ENCODE data around the gene FADS2. TPM values are rescaled to one million over a fixed set of nuclear protein-coding genes. Genes with fewer than 3 reads are reported as not detected.

FADS2 gene
- total RNA-seq, 4 donors from 2014 or later, result 1.5 to 6.4 (median 4.0) TPM

DNA sequence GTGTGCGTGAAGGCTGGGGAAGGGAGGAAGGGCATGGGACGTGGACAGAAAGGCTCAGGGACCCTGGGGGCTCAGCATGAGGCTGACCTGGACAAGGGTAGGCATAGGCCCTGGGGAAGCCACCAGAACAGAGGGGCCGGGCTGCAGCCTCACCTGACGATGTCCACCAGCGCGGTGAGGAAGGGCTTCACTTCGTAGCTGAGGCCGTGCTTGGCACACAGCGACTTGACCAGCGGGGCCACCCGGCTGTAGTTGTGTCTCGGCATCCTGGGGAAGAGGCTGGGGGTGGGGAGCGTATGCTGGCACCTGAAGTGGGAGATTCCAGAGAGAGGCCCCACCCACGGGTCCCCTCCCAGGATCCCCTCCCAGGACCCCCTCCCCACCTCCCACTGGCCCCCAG, 47.6 kb downstream of the FADS2 start:
- Histone ChIP-seq H3K4me1 (peaks cover 0 to 5% of the 10 kb centered on the region in 2 donors), H3K27ac (no peak overlapping the region), H3K9me3 (no peaks in the 10 kb centered on the region), H3K27me3 (no peaks in the 10 kb centered on the region), H3K4me3 (no peak overlapping the region), H3K36me3 (peaks cover 0 to 39% of the 10 kb centered on the region in 2 donors)
- DNase-seq (no peak), ATAC-seq (no peak)
- intact Hi-C loops (cut with DNase I; ENCODE audit: low total_unique reads) (no loop called here), in situ Hi-C loops (cut with MboI; ENCODE audit: low sequenced_read_pairs in 4 of 4) (loop anchor here in 2 of 4 donors (10.0 kb wide), 2 partner anchors 209 to 229 kb away; no protein-coding TSS in a partner anchor)
- no peak for TF ChIP-seq POLR2A (IDR thresholded peaks at IDR 0.05)
- TF ChIP-seq, protein P1, sequence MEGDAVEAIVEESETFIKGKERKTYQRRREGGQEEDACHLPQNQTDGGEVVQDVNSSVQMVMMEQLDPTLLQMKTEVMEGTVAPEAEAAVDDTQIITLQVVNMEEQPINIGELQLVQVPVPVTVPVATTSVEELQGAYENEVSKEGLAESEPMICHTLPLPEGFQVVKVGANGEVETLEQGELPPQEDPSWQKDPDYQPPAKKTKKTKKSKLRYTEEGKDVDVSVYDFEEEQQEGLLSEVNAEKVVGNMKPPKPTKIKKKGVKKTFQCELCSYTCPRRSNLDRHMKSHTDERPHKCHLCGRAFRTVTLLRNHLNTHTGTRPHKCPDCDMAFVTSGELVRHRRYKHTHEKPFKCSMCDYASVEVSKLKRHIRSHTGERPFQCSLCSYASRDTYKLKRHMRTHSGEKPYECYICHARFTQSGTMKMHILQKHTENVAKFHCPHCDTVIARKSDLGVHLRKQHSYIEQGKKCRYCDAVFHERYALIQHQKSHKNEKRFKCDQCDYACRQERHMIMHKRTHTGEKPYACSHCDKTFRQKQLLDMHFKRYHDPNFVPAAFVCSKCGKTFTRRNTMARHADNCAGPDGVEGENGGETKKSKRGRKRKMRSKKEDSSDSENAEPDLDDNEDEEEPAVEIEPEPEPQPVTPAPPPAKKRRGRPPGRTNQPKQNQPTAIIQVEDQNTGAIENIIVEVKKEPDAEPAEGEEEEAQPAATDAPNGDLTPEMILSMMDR (IDR thresholded peaks at IDR 0.05 in 4 of 5, conservative IDR thresholded peaks at IDR 0.05 in 1 of 5), result no peak

DNA sequence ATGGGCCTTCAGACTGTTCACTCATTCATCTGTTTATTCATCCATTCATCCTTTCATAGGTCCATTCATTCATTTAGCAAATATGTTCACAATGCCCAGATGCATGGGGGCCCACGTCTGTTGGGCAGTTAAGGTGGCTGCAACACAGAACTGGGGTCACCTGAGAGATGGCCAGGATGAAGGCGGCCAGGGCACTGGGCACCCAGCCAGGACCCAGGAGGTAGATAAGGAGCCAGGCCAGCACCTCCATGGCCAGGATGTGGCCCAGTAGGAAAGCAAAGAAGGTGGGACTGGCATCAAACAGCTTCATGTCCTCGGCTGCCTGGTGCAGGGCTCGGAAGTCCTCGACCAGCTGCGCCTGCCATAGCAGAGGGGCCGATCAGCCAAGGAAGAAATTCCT, 51.1 kb downstream of the FADS2 start:
- Histone ChIP-seq H3K9me3 (no peaks in the 10 kb centered on the region), H3K27ac (no peak overlapping the region), H3K36me3 (peaks cover 0 to 39% of the 10 kb centered on the region in 2 donors), H3K4me3 (no peak overlapping the region), H3K4me1 (peaks cover 0 to 5% of the 10 kb centered on the region in 2 donors), H3K27me3 (no peaks in the 10 kb centered on the region)
- in situ Hi-C loops (cut with MboI; ENCODE audit: low sequenced_read_pairs in 4 of 4) (loop anchor here in 2 of 4 donors (10.0 kb wide), 2 partner anchors 206 to 226 kb away; no protein-coding TSS in a partner anchor), intact Hi-C loops (cut with DNase I; ENCODE audit: low total_unique reads) (no loop called here)
- no peak for ATAC-seq
- DNase-seq, result no peak
- no peak for TF ChIP-seq POLR2A (IDR thresholded peaks at IDR 0.05)
- TF ChIP-seq, protein P1 (IDR thresholded peaks at IDR 0.05 in 4 of 5, conservative IDR thresholded peaks at IDR 0.05 in 1 of 5), result no peak

DNA sequence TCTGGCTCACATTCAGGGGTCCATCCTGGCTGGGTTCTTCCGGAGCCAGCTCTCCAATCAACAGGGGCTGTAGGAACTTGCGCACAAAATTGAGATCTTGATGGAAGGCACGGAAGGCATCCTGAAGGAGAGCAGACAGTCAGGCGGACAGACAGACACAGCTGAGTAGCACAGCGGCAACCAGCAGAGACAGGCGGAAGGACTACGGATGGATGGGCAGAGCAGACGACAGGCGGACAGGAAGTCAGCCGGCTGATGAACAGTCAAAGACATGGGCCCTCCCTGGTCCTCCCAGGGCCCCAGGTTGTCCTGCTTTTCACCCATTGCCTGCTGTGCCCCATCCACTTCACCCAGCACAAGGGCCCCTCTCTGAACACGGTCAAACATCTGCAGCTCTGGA, 51.9 kb downstream of the FADS2 start:
- Histone ChIP-seq H3K4me1 (no peaks in the 10 kb centered on the region), H3K27me3 (no peaks in the 10 kb centered on the region), H3K4me3 (no peak overlapping the region), H3K36me3 (peaks cover 0 to 39% of the 10 kb centered on the region in 2 donors), H3K9me3 (no peaks in the 10 kb centered on the region), H3K27ac (no peak overlapping the region)
- DNase-seq (no peak), ATAC-seq (no peak)
- in situ Hi-C loops (cut with MboI; ENCODE audit: low sequenced_read_pairs in 4 of 4), result loop anchor here in 1 of 4 donors (10.0 kb wide), 1 partner anchor 75 kb away; the partner anchor contains the start of gene BEST1
- intact Hi-C loops (cut with DNase I; ENCODE audit: low total_unique reads), result no loop called here
- TF ChIP-seq, protein P1 (IDR thresholded peaks at IDR 0.05 in 4 of 5, conservative IDR thresholded peaks at IDR 0.05 in 1 of 5), result no peak
- TF ChIP-seq POLR2A (IDR thresholded peaks at IDR 0.05), result no peak

DNA sequence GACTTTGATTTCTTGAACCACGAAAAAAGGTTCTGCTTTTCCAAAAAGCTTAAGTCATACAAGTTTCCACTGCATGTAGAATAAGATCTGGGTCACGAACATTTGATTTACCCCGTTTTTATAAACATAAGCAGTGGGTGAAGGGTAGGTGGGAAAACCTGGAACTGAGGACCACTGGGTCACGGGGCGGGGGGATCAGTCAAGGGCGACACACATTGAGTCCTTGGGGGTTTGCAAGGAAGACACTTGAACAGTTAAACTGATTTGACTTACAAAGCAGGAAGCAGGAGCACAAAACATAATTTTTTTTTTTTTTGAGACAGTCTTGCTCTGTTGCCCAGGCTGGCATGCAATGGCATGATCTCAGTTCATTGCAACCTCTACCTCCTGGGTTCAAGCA, 52.4 kb downstream of the FADS2 start:
- Histone ChIP-seq H3K27me3 (no peaks in the 10 kb centered on the region), H3K36me3 (peaks cover 0 to 39% of the 10 kb centered on the region in 2 donors), H3K4me1 (no peaks in the 10 kb centered on the region), H3K4me3 (no peak overlapping the region), H3K9me3 (no peaks in the 10 kb centered on the region), H3K27ac (peak overlapping the region in 2 of 4 donors; percentile 33 to 36)
- in situ Hi-C loops (cut with MboI; ENCODE audit: low sequenced_read_pairs in 4 of 4), result loop anchor here in 1 of 4 donors (10.0 kb wide), 1 partner anchor 74 kb away; the partner anchor contains the start of gene BEST1
- TF ChIP-seq, protein P1 (IDR thresholded peaks at IDR 0.05 in 4 of 5, conservative IDR thresholded peaks at IDR 0.05 in 1 of 5), result no peak
- no peak for TF ChIP-seq POLR2A (IDR thresholded peaks at IDR 0.05)
- intact Hi-C loops (cut with DNase I; ENCODE audit: low total_unique reads), result no loop called here
- DNase-seq (no peak), ATAC-seq (no peak)

Data from gastrocnemius medialis (tissue), 4 donors.